Superior temporal gyrus (tissue), 1 donor: ENCODE data around the gene HSD11B1.
"Not testable (repeated sequence)": the region's sequence is repeated elsewhere in the genome, so short reads cannot be mapped to it uniquely, and the experiment has no call there.

Source experiments
- DNase-seq: peaks from one replicate; pipeline ENCODE4 v3.0.0-alpha.2; 2016; ENCODE audit errors: extremely low spot score

HSD11B1 gene

GRCh38 chr1:209691237-209691636, 13.4 kb upstream of the HSD11B1 start:
- DNase-seq, result no peak

- DNase-seq, result no peak
These were observed 12.3 kb upstream of the HSD11B1 start for GRCh38 chr1:209692296-209692695.

GRCh38 chr1:209692745-209693504, 11.7 kb upstream of the HSD11B1 start:
- peak; percentile 96 for DNase-seq

GRCh38 chr1:209696673-209697072, 8.0 kb upstream of the HSD11B1 start:
- DNase-seq, result no peak

GRCh38 chr1:209697126-209697525, 7.5 kb upstream of the HSD11B1 start:
- no peak for DNase-seq

- not testable (repeated sequence) for DNase-seq
These were observed 4.0 kb upstream of the HSD11B1 start for GRCh38 chr1:209700686-209701085.

GRCh38 chr1:209702832-209703231, 1.8 kb upstream of the HSD11B1 start:
- DNase-seq, result peak; percentile 74

GRCh38 chr1:209703834-209704504, 677 bp upstream of the HSD11B1 start:
- no peak for DNase-seq

- DNase-seq, result no peak
These were observed 470 bp downstream of the HSD11B1 start for GRCh38 chr1:209705033-209705598.

GRCh38 chr1:209706622-209707021, 2.0 kb downstream of the HSD11B1 start:
- DNase-seq, result no peak

GRCh38 chr1:209707308-209707707, 2.7 kb downstream of the HSD11B1 start:
- DNase-seq, result no peak

GRCh38 chr1:209708297-209708696, 3.7 kb downstream of the HSD11B1 start:
- DNase-seq, result no peak

GRCh38 chr1:209710093-209710492, 5.4 kb downstream of the HSD11B1 start:
- no peak for DNase-seq

GRCh38 chr1:209710847-209711246, 6.2 kb downstream of the HSD11B1 start:
- DNase-seq, result no peak

GRCh38 chr1:209714338-209714737, 9.7 kb downstream of the HSD11B1 start:
- peak; percentile 80 for DNase-seq

- no peak for DNase-seq
These were observed 10.7 kb downstream of the HSD11B1 start for GRCh38 chr1:209715314-209715713.

- DNase-seq, result no peak
These were observed 13.2 kb downstream of the HSD11B1 start for GRCh38 chr1:209717818-209718217.

GRCh38 chr1:209720326-209720725, 15.7 kb downstream of the HSD11B1 start:
- no peak for DNase-seq

- DNase-seq, result no peak
These were observed 16.2 kb downstream of the HSD11B1 start for GRCh38 chr1:209720826-209721225.

- DNase-seq, result no peak
These were observed 16.7 kb downstream of the HSD11B1 start for GRCh38 chr1:209721323-209721722.

- no peak for DNase-seq
These were observed 18.6 kb downstream of the HSD11B1 start for GRCh38 chr1:209723265-209723664.

GRCh38 chr1:209723756-209724693, 19.4 kb downstream of the HSD11B1 start:
- DNase-seq, result no peak
